CD14-positive monocyte (primary cell): ENCODE data around the gene GGA1. TPM values are rescaled to one million over a fixed set of nuclear protein-coding genes. Genes with fewer than 3 reads are reported as not detected.

Experiments used
- DNase-seq, 3 donors: peaks; one replicate each; pipeline ENCODE4 v3.0.0-alpha.2; 2011 to 2022
- H2AFZ ChIP-seq: 2 replicates; pipeline ENCODE4 v1.6.0; 2012; ENCODE audit warnings: mild to moderate bottlenecking, low read depth, low read length, inconsistent platforms; ENCODE audit not compliant: insufficient read depth, poor library complexity, severe bottlenecking
- H3K27ac ChIP-seq, 2 donors: 1 replicate in 1 of 2; 2 replicates in 1 of 2; pipeline ENCODE4 v1.5.1; 2012 to 2013; ENCODE audit warnings: low read length in 2 of 2, control low read depth in 1 of 2, inconsistent platforms in 1 of 2, low read depth in 1 of 2, mild to moderate bottlenecking in 1 of 2
- H3K27me3 ChIP-seq, 2 donors: one replicate each; pipeline versions ENCODE4 v1.6.0 to v1.6.1; 2011 to 2013; ENCODE audit warnings: low read length in 2 of 2; ENCODE audit not compliant: control insufficient read depth in 2 of 2, insufficient read depth in 2 of 2
- H3K36me3 ChIP-seq, 2 donors: replicated peaks in 1 of 2; 1 replicate in 1 of 2; 2 replicates in 1 of 2; pipeline versions ENCODE4 v1.5.1 to v1.6.1; 2012 to 2013; ENCODE audit warnings: low read length in 2 of 2, control low read depth in 1 of 2, inconsistent platforms in 1 of 2, mild to moderate bottlenecking in 1 of 2; ENCODE audit not compliant: insufficient read depth in 2 of 2, control insufficient read depth in 1 of 2
- H3K4me1 ChIP-seq, 2 donors: 1 replicate in 1 of 2; 2 replicates in 1 of 2; pipeline versions ENCODE4 v1.5.1 to v1.6.1; 2012 to 2013; ENCODE audit warnings: low read length in 2 of 2, control low read depth in 1 of 2, inconsistent platforms in 1 of 2, mild to moderate bottlenecking in 1 of 2, moderate library complexity in 1 of 2; ENCODE audit not compliant: insufficient read depth in 2 of 2, control insufficient read depth in 1 of 2
- H3K4me2 ChIP-seq: replicated peaks from 2 replicates; pipeline ENCODE3; 2012; ENCODE audit warnings: low read length, moderate library complexity, mild to moderate bottlenecking; ENCODE audit not compliant: poor library complexity, severe bottlenecking; ENCODE audit errors: extremely low read depth
- H3K4me3 ChIP-seq, 3 experiments: fragments of 200-600 bp in 1 of 3; sonication (generic) in 1 of 3; replicated peaks in 1 of 3; 1 replicate in 2 of 3; 2 replicates in 1 of 3; pipeline ENCODE4 v1.5.1; 2011 to 2013; ENCODE audit warnings: low read length in 3 of 3, mild to moderate bottlenecking in 3 of 3, control low read depth in 2 of 3, low read depth in 2 of 3, inconsistent platforms in 1 of 3, moderate library complexity in 1 of 3
- H3K79me2 ChIP-seq: 2 replicates; pipeline ENCODE4 v1.6.0; 2012; ENCODE audit warnings: mild to moderate bottlenecking, control low read depth, inconsistent platforms, low read length, moderate library complexity; ENCODE audit not compliant: insufficient read depth
- H3K9ac ChIP-seq: 2 replicates; pipeline ENCODE4 v1.6.0; 2017; ENCODE audit warnings: low read length, mild to moderate bottlenecking; ENCODE audit not compliant: insufficient read depth, poor library complexity, severe bottlenecking
- H3K9me3 ChIP-seq, 2 donors: replicated peaks in 1 of 2; 1 replicate in 1 of 2; 2 replicates in 1 of 2; pipeline versions ENCODE4 v1.5.1 to v1.6.1; 2012 to 2013; ENCODE audit warnings: low read length in 2 of 2, control low read depth in 1 of 2; ENCODE audit not compliant: control insufficient read depth in 1 of 2, insufficient read depth in 1 of 2
- H4K20me1 ChIP-seq: 2 replicates; pipeline ENCODE4 v1.6.0; 2012; ENCODE audit warnings: mild to moderate bottlenecking, low read length, control low read depth, moderate library complexity; ENCODE audit not compliant: insufficient read depth
- H3K27ac Mint-ChIP-seq, 7 donors: one replicate each; pipeline ENCODE4 v1.8.0; 2020; ENCODE audit warnings: mild to moderate bottlenecking in 7 of 7, mixed read lengths in 7 of 7, moderate library complexity in 6 of 7, inconsistent platforms in 2 of 7
- H3K27me3 Mint-ChIP-seq, 3 donors: one replicate each; pipeline ENCODE4 v1.8.0; 2021 to 2022; ENCODE audit warnings: low read depth in 3 of 3, mild to moderate bottlenecking in 3 of 3, mixed read lengths in 3 of 3, moderate library complexity in 3 of 3, inconsistent platforms in 1 of 3
- H3K36me3 Mint-ChIP-seq, 2 donors: one replicate each; pipeline ENCODE4 v1.8.0; 2020; ENCODE audit warnings: mixed read lengths in 2 of 2, inconsistent platforms in 1 of 2, mild to moderate bottlenecking in 1 of 2
- H3K4me1 Mint-ChIP-seq: one replicate; pipeline ENCODE4 v1.8.0; 2020; ENCODE audit warnings: mild to moderate bottlenecking, mixed read lengths
- H3K4me3 Mint-ChIP-seq, 2 donors: one replicate each; pipeline ENCODE4 v1.8.0; 2020; ENCODE audit warnings: mild to moderate bottlenecking in 2 of 2, mixed read lengths in 2 of 2, moderate library complexity in 1 of 2
- H3K9me3 Mint-ChIP-seq, 7 donors: one replicate each; pipeline ENCODE4 v1.8.0; 2020 to 2022; ENCODE audit warnings: mixed read lengths in 7 of 7, mild to moderate bottlenecking in 6 of 7, moderate library complexity in 6 of 7, inconsistent platforms in 2 of 7
- CTCF ChIP-seq: fragments of 200-600 bp; IDR thresholded peaks from one replicate; pipeline ENCODE4 v1.8.0; 2022; ENCODE audit warnings: antibody characterized with exemption, mild to moderate bottlenecking
- WGBS: methylation state at CpG from one replicate; pipeline ENCODE4 v1.1.5; 2013; ENCODE audit warnings: missing lambda C conversion rate; ENCODE audit not compliant: insufficient coverage; 5-methylcytosine and 5-hydroxymethylcytosine counted together
- intact Hi-C, 2 donors: fragments of 100-400 bp; cut with micrococcal nuclease; formaldehyde crosslinking; loops; one replicate each; pipeline versions ENCODE4 v1.15.0 to v1.15.1; 2023
- polyA plus RNA-seq, 3 donors: library from polyadenylated mRNA; depleted of rRNA in 1 of 3; unstranded in 2 of 3; stranded (reverse) in 1 of 3; fragments of 300-500 nt in 2 of 3; fragments of >200 nt in 1 of 3; fragmentation: Illumina TruSeq in 2 of 3; gene quantifications; 1 replicate in 2 of 3; 2 replicates in 1 of 3; pipeline ENCODE4 v1.2.3, GENCODE V29; 2012 to 2021

GGA1 gene
- polyA plus RNA-seq, 3 donors, result 19.8 to 91.0 (median 24.8) TPM

- Mint-ChIP-seq H3K36me3 (peaks cover 49 to 77% of the 10 kb centered on the region in 2 donors), H3K4me1 (peaks cover 64% of the 10 kb centered on the region), H3K27ac (peak overlapping the region in 1 of 7 donors; percentile 55), H3K27me3 (peaks cover 7 to 19% (median 15%) of the 10 kb centered on the region in 3 donors), H3K4me3 (no peak overlapping the region), H3K9me3 (peaks cover 0 to 3% (median 0%) of the 10 kb centered on the region in 7 donors)
- Histone ChIP-seq H3K27me3 (no peaks in the 10 kb centered on the region), H4K20me1 (peaks cover 70% of the 10 kb centered on the region), H3K9ac (no peak overlapping the region), H3K79me2 (peaks cover 28% of the 10 kb centered on the region), H3K4me1 (peaks cover 54 to 84% of the 10 kb centered on the region in 2 donors), H3K4me3 (no peak overlapping the region), H3K4me2 (no peak overlapping the region), H3K36me3 (peaks cover 38 to 50% of the 10 kb centered on the region in 2 donors), H3K27ac (no peak overlapping the region), H2AFZ (no peak overlapping the region), H3K9me3 (no peaks in the 10 kb centered on the region)
- TF ChIP-seq CTCF, result no peak
- 96% methylated on average over 7 of the region's 9 CpGs for WGBS
- DNase-seq, result no peak
- intact Hi-C loops, result no loop called here
These were observed 38.5 kb upstream of the GGA1 start for GRCh38 chr22:37569921-37570660.

- peaks cover 0 to 3% (median 0%) of the 10 kb centered on the region in 7 donors for H3K9me3 Mint-ChIP-seq
- no peak for DNase-seq
- no peak overlapping the region for H3K4me3 Mint-ChIP-seq
- Histone ChIP-seq H3K4me3 (no peak overlapping the region), H2AFZ (no peak overlapping the region), H3K36me3 (peaks cover 38 to 50% of the 10 kb centered on the region in 2 donors), H3K4me2 (no peak overlapping the region), H3K9me3 (no peaks in the 10 kb centered on the region), H3K4me1 (peaks cover 56 to 84% of the 10 kb centered on the region in 2 donors), H3K9ac (no peak overlapping the region), H4K20me1 (peaks cover 65% of the 10 kb centered on the region), H3K79me2 (peaks cover 34% of the 10 kb centered on the region), H3K27me3 (no peaks in the 10 kb centered on the region), H3K27ac (no peak overlapping the region)
- peaks cover 5 to 14% (median 10%) of the 10 kb centered on the region in 3 donors for H3K27me3 Mint-ChIP-seq
- H3K4me1 Mint-ChIP-seq, result peaks cover 60% of the 10 kb centered on the region
- H3K36me3 Mint-ChIP-seq, result peaks cover 49 to 76% of the 10 kb centered on the region in 2 donors
- peak overlapping the region in 1 of 7 donors; percentile 55 for H3K27ac Mint-ChIP-seq
- TF ChIP-seq CTCF, result no peak
- 100% methylated on average over 2 of the region's 4 CpGs for WGBS
- intact Hi-C loops, result no loop called here
These were observed 38.0 kb upstream of the GGA1 start for GRCh38 chr22:37570661-37570976.
